ENCODE data around the gene MAP3K10. TPM values are rescaled to one million over a fixed set of nuclear protein-coding genes. Genes with fewer than 3 reads are reported as not detected.

MAP3K10 gene
- total and polyA plus RNA-seq, 2 donors from 2014 or later: 15.0 to 17.3 TPM

GRCh38 chr19:40242480-40242879, 51.3 kb downstream of the MAP3K10 start:
- Histone ChIP-seq H3K36me3 (ENCODE audit: control insufficient read depth in 2 of 3, insufficient read depth in 3 of 3, low read length in 3 of 3) (peaks cover 4 to 33% (median 21%) of the 10 kb centered on the region in 3 donors), H3K9ac (ENCODE audit: low read length in 3 of 3) (no peak overlapping the region), H3K9me3 (ENCODE audit: control insufficient read depth in 2 of 3, insufficient read depth in 1 of 3, low read length in 3 of 3) (no peaks in the 10 kb centered on the region), H3K4me3 (ENCODE audit: low read length in 3 of 3) (no peak overlapping the region), H3K27me3 (ENCODE audit: control insufficient read depth, insufficient read depth, low read length) (no peaks in the 10 kb centered on the region), H3K4me1 (ENCODE audit: control insufficient read depth in 2 of 3, insufficient read depth in 2 of 3, low read depth in 1 of 3, low read length in 3 of 3) (peaks cover 0 to 15% (median 10%) of the 10 kb centered on the region in 3 donors), H3K27ac (ENCODE audit: low read depth in 2 of 2, low read length in 2 of 2) (peak overlapping the region in 1 of 2 donors; percentile 49)
- no peak for TF ChIP-seq CTCF (IDR thresholded peaks at IDR 0.05; ENCODE audit: borderline replicate concordance, extremely low read depth, insufficient read depth)
- intact Hi-C loops (cut with DNase I): no loop called here
- FAIRE-seq: no peak
- no peak for DNase-seq

GRCh38 chr19:40243181-40243580, 52.0 kb downstream of the MAP3K10 start:
- no peak overlapping the region for H3K27ac ChIP-seq (ENCODE audit: low read depth in 2 of 2, low read length in 2 of 2)
- no peak overlapping the region for H3K4me3 ChIP-seq (ENCODE audit: low read length in 3 of 3)
- intact Hi-C loops (cut with DNase I): no loop called here
- H3K27me3 ChIP-seq (ENCODE audit: control insufficient read depth, insufficient read depth, low read length): no peaks in the 10 kb centered on the region
- FAIRE-seq (no peak), DNase-seq (peak in 3 of 5 donors; percentile 37 to 62 (median 48))
- H3K36me3 ChIP-seq (ENCODE audit: control insufficient read depth in 2 of 3, insufficient read depth in 3 of 3, low read length in 3 of 3): peaks cover 4 to 26% (median 19%) of the 10 kb centered on the region in 3 donors
- TF ChIP-seq CTCF (IDR thresholded peaks at IDR 0.05; ENCODE audit: borderline replicate concordance, extremely low read depth, insufficient read depth): no peak
- H3K4me1 ChIP-seq (ENCODE audit: control insufficient read depth in 2 of 3, insufficient read depth in 2 of 3, low read depth in 1 of 3, low read length in 3 of 3): peaks cover 0 to 16% (median 15%) of the 10 kb centered on the region in 3 donors
- H3K9me3 ChIP-seq (ENCODE audit: control insufficient read depth in 2 of 3, insufficient read depth in 1 of 3, low read length in 3 of 3): no peaks in the 10 kb centered on the region
- no peak overlapping the region for H3K9ac ChIP-seq (ENCODE audit: low read length in 3 of 3)

GRCh38 chr19:40244579-40245317, 53.5 kb downstream of the MAP3K10 start:
- peak overlapping the region in 1 of 2 donors; percentile 23 for H3K27ac ChIP-seq (ENCODE audit: low read depth in 2 of 2, low read length in 2 of 2)
- H3K4me1 ChIP-seq (ENCODE audit: control insufficient read depth in 2 of 3, insufficient read depth in 2 of 3, low read depth in 1 of 3, low read length in 3 of 3): peaks cover 0 to 16% (median 15%) of the 10 kb centered on the region in 3 donors
- peaks cover 2 to 11% (median 9%) of the 10 kb centered on the region in 3 donors for H3K36me3 ChIP-seq (ENCODE audit: control insufficient read depth in 2 of 3, insufficient read depth in 3 of 3, low read length in 3 of 3)
- FAIRE-seq (no peak), DNase-seq (peak in 1 of 5 donors; percentile 28)
- no peak for TF ChIP-seq CTCF (IDR thresholded peaks at IDR 0.05; ENCODE audit: borderline replicate concordance, extremely low read depth, insufficient read depth)
- intact Hi-C loops (cut with DNase I): no loop called here
- H3K9me3 ChIP-seq (ENCODE audit: control insufficient read depth in 2 of 3, insufficient read depth in 1 of 3, low read length in 3 of 3): no peaks in the 10 kb centered on the region
- H3K27me3 ChIP-seq (ENCODE audit: control insufficient read depth, insufficient read depth, low read length): no peaks in the 10 kb centered on the region
- H3K4me3 ChIP-seq (ENCODE audit: low read length in 3 of 3): no peak overlapping the region
- H3K9ac ChIP-seq (ENCODE audit: low read length in 3 of 3): no peak overlapping the region
